ENCODE data around the gene LYRM4. TPM values are rescaled to one million over a fixed set of nuclear protein-coding genes. Genes with fewer than 3 reads are reported as not detected.

The LYRM4 gene
- total RNA-seq, 1 donor from 2014 or later: 20.4 TPM

DNA sequence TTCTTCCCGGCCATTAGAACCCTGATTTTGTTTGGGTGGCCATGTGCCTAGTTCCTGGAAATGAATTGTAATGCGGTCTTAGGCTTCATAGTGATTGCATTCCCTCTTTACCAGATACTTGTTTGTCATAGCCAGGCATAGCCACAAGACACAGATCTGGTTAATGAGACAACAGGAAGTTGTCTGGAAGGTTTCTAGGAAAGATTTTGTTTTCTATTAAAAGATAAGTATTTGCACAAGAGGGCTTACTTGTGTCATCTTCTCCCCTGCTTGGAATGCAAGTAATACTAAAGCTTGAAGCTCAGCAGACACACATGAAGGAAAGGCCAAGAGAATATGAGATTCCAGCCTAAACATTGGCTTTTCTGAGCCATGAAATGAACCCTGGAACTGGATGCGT is 13.5 kb upstream of the LYRM4 start:
- H3K4me3 ChIP-seq: no peak overlapping the region
- H3K27me3 ChIP-seq: no peaks in the 10 kb centered on the region
- ATAC-seq: no peak
- H3K36me3 ChIP-seq: no peaks in the 10 kb centered on the region
- TF ChIP-seq, protein P1, sequence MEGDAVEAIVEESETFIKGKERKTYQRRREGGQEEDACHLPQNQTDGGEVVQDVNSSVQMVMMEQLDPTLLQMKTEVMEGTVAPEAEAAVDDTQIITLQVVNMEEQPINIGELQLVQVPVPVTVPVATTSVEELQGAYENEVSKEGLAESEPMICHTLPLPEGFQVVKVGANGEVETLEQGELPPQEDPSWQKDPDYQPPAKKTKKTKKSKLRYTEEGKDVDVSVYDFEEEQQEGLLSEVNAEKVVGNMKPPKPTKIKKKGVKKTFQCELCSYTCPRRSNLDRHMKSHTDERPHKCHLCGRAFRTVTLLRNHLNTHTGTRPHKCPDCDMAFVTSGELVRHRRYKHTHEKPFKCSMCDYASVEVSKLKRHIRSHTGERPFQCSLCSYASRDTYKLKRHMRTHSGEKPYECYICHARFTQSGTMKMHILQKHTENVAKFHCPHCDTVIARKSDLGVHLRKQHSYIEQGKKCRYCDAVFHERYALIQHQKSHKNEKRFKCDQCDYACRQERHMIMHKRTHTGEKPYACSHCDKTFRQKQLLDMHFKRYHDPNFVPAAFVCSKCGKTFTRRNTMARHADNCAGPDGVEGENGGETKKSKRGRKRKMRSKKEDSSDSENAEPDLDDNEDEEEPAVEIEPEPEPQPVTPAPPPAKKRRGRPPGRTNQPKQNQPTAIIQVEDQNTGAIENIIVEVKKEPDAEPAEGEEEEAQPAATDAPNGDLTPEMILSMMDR (IDR thresholded peaks at IDR 0.05): no peak
- H3K9me3 ChIP-seq: no peaks in the 10 kb centered on the region
- no peaks in the 10 kb centered on the region for H3K4me1 ChIP-seq
- DNase-seq: no peak
- H3K27ac ChIP-seq: no peak overlapping the region
- intact Hi-C loops (cut with DNase I): no loop called here

DNA sequence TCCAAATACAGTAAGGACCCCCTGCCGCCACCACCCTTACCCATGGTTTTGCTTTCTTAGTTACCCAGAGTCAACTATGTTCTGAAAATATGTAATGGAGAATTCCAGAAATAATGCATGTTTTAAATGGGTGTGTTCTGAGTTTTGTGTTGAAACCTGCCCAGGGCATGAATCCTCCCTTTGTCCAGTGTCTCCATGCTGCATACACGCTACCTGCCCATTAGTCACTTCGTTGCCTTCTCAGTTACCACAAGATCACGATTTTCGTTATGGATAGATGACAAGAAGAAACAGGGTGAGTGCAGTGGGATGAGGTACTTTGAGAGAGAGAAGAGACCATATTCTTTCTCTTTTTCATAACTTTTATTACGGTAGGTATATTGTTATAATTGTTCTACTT is 11.2 kb upstream of the LYRM4 start:
- Histone ChIP-seq H3K9me3 (no peaks in the 10 kb centered on the region), H3K4me3 (no peak overlapping the region), H3K36me3 (no peaks in the 10 kb centered on the region), H3K27ac (no peak overlapping the region), H3K4me1 (no peaks in the 10 kb centered on the region), H3K27me3 (no peaks in the 10 kb centered on the region)
- no peak for DNase-seq
- intact Hi-C loops (cut with DNase I): no loop called here
- TF ChIP-seq, protein P1 (IDR thresholded peaks at IDR 0.05): no peak
- no peak for ATAC-seq

DNA sequence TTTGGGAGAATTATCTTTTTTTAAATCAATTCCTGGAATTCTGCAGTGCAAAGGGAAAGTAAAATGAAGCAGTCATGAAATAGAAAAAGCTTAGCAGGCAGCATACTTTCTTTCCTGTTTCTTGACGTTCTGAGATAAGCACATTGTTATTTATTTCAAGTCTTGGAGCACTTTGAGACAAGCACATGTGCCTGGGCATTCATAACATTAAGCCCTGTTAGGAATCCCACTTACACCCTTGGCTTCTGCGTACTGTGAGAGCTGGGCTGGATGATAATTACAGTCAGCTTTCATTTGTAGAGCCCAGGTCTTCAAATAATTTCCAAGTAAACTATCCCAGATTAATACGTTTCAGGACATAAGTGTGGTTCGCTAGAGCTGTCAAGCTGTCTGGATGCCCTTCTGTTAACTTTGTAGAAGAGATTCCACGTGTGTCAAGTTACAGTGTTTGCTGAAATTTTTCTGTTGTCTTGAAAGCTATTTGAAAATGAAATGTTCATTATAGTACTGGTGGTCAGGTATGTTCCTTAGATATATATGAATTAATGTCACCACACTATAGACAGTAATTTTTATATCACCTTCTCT is 9.4 kb upstream of the LYRM4 start:
- no peak for DNase-seq
- Histone ChIP-seq H3K36me3 (no peaks in the 10 kb centered on the region), H3K9me3 (no peaks in the 10 kb centered on the region), H3K27me3 (no peaks in the 10 kb centered on the region), H3K4me1 (no peaks in the 10 kb centered on the region), H3K4me3 (no peak overlapping the region), H3K27ac (no peak overlapping the region)
- no peak for ATAC-seq
- intact Hi-C loops (cut with DNase I): no loop called here
- TF ChIP-seq, protein P1 (IDR thresholded peaks at IDR 0.05): no peak

DNA sequence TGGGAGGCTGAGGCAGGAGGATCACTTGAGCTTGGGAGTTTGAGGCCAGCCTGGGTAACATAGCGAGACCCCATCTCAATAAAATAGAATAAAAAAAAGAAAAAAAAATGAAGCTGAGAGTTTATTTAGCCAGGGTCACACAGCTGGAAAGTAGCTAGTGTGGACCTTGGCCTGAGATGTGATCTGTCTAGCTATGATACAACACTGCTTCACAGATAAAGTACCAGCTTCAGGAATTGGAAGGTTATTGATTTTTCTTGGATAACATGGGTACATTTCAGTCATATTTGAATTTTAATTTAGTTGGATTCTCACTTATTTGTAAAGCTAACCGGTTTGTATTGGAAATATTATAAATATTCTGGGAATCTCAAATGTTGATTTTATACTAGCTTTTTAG is 5.7 kb upstream of the LYRM4 start:
- H3K4me1 ChIP-seq: peaks cover 6% of the 10 kb centered on the region
- no peaks in the 10 kb centered on the region for H3K9me3 ChIP-seq
- H3K27me3 ChIP-seq: no peaks in the 10 kb centered on the region
- intact Hi-C loops (cut with DNase I): no loop called here
- ATAC-seq: no peak
- no peaks in the 10 kb centered on the region for H3K36me3 ChIP-seq
- no peak for DNase-seq
- TF ChIP-seq, protein P1 (IDR thresholded peaks at IDR 0.05): no peak
- H3K27ac ChIP-seq: no peak overlapping the region
- no peak overlapping the region for H3K4me3 ChIP-seq

DNA sequence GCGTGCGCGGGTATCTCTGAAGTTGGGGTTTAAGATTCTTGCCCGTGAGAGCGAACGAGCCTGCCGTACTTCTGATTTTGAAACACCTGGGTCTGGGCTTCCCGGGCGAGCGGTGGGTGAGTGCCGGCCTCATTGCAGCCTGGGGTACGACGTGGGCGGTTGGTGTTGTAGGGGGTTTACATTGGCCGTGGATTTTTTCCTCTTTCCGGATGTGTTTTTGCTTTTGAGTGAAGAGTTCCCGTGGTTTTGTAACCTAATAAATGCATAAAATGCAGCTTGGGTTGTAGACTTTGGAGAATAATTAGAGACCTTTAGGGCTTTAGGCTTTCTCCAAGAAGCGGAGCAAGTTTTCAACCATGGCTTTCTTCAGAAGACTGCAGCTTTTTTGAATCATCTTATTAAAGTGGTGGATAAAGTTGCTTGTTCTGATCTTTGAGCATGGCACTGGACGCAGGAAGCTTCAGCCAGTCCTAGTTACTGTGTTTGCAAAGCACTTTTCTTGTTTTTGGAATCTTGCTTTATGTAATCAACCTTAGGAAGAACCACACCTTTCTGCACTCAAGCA is 877 bp upstream of the LYRM4 start:
- peak overlapping the region; percentile 86 for H3K4me3 ChIP-seq
- peak overlapping the region; percentile 99 for H3K27ac ChIP-seq
- no peak for DNase-seq
- intact Hi-C loops (cut with DNase I): no loop called here
- ATAC-seq: no peak
- peaks cover 13% of the 10 kb centered on the region for H3K4me1 ChIP-seq
- TF ChIP-seq, protein P1 (IDR thresholded peaks at IDR 0.05): no peak
- H3K36me3 ChIP-seq: no peaks in the 10 kb centered on the region
- no peaks in the 10 kb centered on the region for H3K27me3 ChIP-seq
- H3K9me3 ChIP-seq: no peaks in the 10 kb centered on the region

All from upper lobe of right lung (tissue), 1 donor.